Tibial nerve (tissue), 4 donors: ENCODE results near the gene AHCYL2. TPM values are rescaled to one million over a fixed set of nuclear protein-coding genes. Genes with fewer than 3 reads are reported as not detected.

Experiments used
- DNase-seq, 2 donors: peaks; one replicate each; pipeline ENCODE4 v3.0.0-alpha.2; 2019; ENCODE audit warnings: low spot score in 2 of 2
- H3K27ac ChIP-seq, 4 donors: fragments of 200-600 bp; sonication (generic) in 3 of 4; one replicate each; pipeline ENCODE4 v1.5.1; 2017 to 2019; ENCODE audit warnings: mild to moderate bottlenecking in 1 of 4
- H3K27me3 ChIP-seq, 2 donors: fragments of 200-600 bp; sonication (generic) in 1 of 2; one replicate each; pipeline versions ENCODE4 v1.5.1 to v1.6.0; 2017 to 2019
- H3K36me3 ChIP-seq, 3 donors: fragments of 200-600 bp; sonication (generic); one replicate each; pipeline ENCODE4 v1.5.1; 2018 to 2019
- H3K4me1 ChIP-seq, 4 donors: fragments of 200-600 bp; sonication (generic) in 3 of 4; one replicate each; pipeline ENCODE4 v1.5.1; 2017 to 2019
- H3K4me3 ChIP-seq, 4 donors: fragments of 200-600 bp; sonication (generic) in 3 of 4; one replicate each; pipeline ENCODE4 v1.5.1; 2017 to 2019; ENCODE audit warnings: mild to moderate bottlenecking in 1 of 4, moderate library complexity in 1 of 4
- H3K9me3 ChIP-seq, 4 donors: fragments of 200-600 bp; sonication (generic) in 3 of 4; one replicate each; pipeline ENCODE4 v1.5.1; 2017 to 2019
- EP300 ChIP-seq, 2 donors: sonication (generic); formaldehyde crosslinking; IDR thresholded peaks; one replicate each; pipeline ENCODE4 v1.6.1; 2017; ENCODE audit warnings: antibody characterized with exemption in 2 of 2, mild to moderate bottlenecking in 1 of 2
- POLR2A ChIP-seq, 2 donors: fragments of 450-650 bp; IDR thresholded peaks; one replicate each; pipeline ENCODE4 v1.6.1; 2017; ENCODE audit warnings: antibody characterized with exemption in 2 of 2, mild to moderate bottlenecking in 2 of 2, moderate library complexity in 2 of 2
- WGBS, 2 donors: methylation state at CpG; one replicate each; pipeline ENCODE4 v1.1.5; 2018; 5-methylcytosine and 5-hydroxymethylcytosine counted together
- total RNA-seq, 4 donors: library from RNA; depleted of rRNA; stranded (reverse); fragments of >200 nt; gene quantifications; one replicate each; pipeline ENCODE4 v1.1.0, GENCODE V29; 2016
- TF ChIP-seq, protein P1 (sequence below), 5 experiments: fragments of 200-600 bp in 3 of 5; fragments of 450-650 bp in 2 of 5; sonication (generic) in 3 of 5; IDR thresholded peaks; one replicate each; pipeline ENCODE4 v1.5.1; 2016 to 2019; ENCODE audit warnings: antibody characterized with exemption in 5 of 5, mild to moderate bottlenecking in 3 of 5, moderate library complexity in 2 of 5

AHCYL2 gene
- total RNA-seq, 4 donors from 2014 or later: 21.6 to 42.9 (median 30.9) TPM

DNA sequence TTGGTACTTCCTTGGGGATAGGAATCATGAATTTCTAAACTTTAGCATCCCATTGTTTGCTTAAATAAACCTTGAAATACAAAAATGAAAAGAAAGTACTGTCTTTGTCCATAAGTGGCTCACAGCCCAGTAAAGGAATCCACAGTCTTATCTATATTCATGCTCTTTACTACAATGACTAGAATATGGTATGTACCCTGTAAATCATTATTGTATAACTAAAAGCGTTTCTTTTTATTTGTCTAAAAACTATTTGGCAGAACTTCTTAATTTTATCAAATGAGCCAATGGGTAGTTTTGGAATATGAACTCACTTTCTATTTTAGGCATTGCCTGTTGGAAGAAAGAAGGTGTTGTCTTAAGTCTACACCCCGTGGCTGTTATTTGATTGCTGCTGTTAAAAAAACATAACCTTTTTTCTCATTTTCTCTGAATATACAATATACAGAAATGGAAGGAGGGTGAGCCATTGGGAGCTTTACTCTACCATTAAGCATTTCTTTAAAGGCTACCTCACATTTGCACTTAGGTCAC is 197.0 kb downstream of the AHCYL2 start:
- 23 to 24% methylated on average over 2 of the region's 2 CpGs for WGBS, 2 donors
- Histone ChIP-seq H3K36me3 (peaks cover 0 to 65% (median 0%) of the 10 kb centered on the region in 3 donors), H3K4me1 (peaks cover 0 to 5% (median 0%) of the 10 kb centered on the region in 4 donors), H3K4me3 (no peak overlapping the region), H3K27ac (no peak overlapping the region), H3K9me3 (no peaks in the 10 kb centered on the region), H3K27me3 (no peaks in the 10 kb centered on the region)
- no peak for TF ChIP-seq POLR2A (IDR thresholded peaks at IDR 0.05)
- no peak for TF ChIP-seq EP300 (IDR thresholded peaks at IDR 0.05)
- TF ChIP-seq, protein P1, sequence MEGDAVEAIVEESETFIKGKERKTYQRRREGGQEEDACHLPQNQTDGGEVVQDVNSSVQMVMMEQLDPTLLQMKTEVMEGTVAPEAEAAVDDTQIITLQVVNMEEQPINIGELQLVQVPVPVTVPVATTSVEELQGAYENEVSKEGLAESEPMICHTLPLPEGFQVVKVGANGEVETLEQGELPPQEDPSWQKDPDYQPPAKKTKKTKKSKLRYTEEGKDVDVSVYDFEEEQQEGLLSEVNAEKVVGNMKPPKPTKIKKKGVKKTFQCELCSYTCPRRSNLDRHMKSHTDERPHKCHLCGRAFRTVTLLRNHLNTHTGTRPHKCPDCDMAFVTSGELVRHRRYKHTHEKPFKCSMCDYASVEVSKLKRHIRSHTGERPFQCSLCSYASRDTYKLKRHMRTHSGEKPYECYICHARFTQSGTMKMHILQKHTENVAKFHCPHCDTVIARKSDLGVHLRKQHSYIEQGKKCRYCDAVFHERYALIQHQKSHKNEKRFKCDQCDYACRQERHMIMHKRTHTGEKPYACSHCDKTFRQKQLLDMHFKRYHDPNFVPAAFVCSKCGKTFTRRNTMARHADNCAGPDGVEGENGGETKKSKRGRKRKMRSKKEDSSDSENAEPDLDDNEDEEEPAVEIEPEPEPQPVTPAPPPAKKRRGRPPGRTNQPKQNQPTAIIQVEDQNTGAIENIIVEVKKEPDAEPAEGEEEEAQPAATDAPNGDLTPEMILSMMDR (IDR thresholded peaks at IDR 0.05): no peak
- no peak for DNase-seq

DNA sequence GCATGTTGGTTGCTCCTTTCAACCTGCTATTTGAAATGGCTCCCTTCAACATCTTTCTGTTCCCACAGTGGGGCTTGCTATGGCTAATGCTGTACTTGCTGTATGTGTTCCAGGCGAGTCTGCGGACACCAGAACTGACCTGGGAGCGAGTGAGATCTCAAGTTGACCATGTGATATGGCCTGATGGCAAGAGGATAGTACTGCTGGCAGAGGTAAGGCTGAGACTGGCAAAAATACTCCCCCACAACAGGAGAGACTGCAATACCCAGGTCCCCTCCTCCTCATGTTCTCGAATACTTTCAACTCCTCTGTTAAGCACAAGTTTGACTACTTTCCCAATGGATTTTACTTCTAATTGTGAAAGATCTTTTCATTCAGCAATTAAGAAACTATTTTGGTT is 197.9 kb downstream of the AHCYL2 start:
- Histone ChIP-seq H3K27ac (no peak overlapping the region), H3K27me3 (no peaks in the 10 kb centered on the region), H3K36me3 (peaks cover 0 to 74% (median 0%) of the 10 kb centered on the region in 3 donors), H3K4me1 (peaks cover 0 to 5% (median 0%) of the 10 kb centered on the region in 4 donors), H3K4me3 (no peak overlapping the region), H3K9me3 (no peaks in the 10 kb centered on the region)
- no peak for TF ChIP-seq POLR2A (IDR thresholded peaks at IDR 0.05)
- TF ChIP-seq EP300 (IDR thresholded peaks at IDR 0.05): no peak
- TF ChIP-seq, protein P1 (IDR thresholded peaks at IDR 0.05): no peak
- no peak for DNase-seq
- WGBS, 2 donors: 97 to 100% methylated on average over 4 of the region's 4 CpGs

DNA sequence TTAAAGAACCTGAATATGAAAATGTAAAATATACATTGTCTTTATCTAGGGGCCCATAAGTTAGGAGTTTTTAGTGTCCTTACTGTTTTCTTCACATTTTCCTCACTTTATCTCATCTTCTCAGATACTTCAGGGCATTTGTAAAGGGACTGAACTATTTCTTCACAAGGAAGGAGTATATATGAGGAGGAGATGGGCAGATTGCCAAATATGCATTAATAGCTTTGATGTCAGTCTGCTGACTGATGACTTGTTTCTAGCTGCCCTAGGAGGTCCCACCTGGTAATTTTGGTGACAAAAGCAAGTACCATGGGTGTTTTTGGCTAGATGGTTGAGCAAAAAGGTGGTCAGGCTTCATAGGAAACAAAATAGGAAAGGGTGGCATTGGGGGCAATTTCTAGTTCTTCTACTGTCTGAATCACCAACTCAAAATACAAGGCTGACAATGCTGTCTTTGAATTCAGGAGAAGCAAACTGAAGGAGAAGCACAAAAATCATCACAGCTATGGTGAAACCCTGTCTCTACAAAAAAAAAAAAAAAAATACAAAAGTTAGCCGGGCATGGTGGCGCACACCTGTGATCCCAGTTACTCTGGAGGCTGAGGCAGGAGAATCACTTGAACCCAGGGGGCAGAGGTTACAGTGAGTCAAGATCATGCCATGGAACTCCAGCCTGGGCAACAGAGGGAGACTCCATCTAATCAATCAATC is 199.0 kb downstream of the AHCYL2 start:
- DNase-seq: no peak
- H3K36me3 ChIP-seq: peaks cover 0 to 82% (median 0%) of the 10 kb centered on the region in 3 donors
- no peak overlapping the region for H3K27ac ChIP-seq
- WGBS, 2 donors: 71 to 93% methylated on average over 2 of the region's 2 CpGs
- no peaks in the 10 kb centered on the region for H3K9me3 ChIP-seq
- peaks cover 0 to 5% (median 0%) of the 10 kb centered on the region in 4 donors for H3K4me1 ChIP-seq
- H3K27me3 ChIP-seq: no peaks in the 10 kb centered on the region
- no peak overlapping the region for H3K4me3 ChIP-seq
- TF ChIP-seq, protein P1 (IDR thresholded peaks at IDR 0.05): no peak
- no peak for TF ChIP-seq EP300 (IDR thresholded peaks at IDR 0.05)
- TF ChIP-seq POLR2A (IDR thresholded peaks at IDR 0.05): no peak

DNA sequence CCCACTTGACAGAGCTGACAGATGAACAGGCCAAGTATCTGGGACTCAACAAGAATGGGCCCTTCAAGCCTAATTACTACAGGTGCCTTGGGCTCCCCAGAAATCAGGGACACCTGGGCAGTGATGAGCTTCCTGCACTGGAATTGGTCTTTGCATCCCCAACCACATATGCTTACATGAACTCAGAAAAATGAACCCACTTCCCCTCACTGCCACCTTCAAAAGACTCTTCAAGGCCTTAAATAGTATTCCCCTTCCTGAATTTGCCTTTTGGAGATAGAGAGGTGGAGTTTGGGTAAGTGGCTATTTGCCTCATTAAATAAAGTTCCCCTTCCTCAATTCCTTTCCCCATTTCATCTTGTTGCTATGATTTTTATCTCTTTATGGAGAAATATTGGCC is 201.7 kb downstream of the AHCYL2 start:
- H3K4me1 ChIP-seq: peaks cover 0 to 5% (median 0%) of the 10 kb centered on the region in 4 donors
- peaks cover 0 to 71% (median 0%) of the 10 kb centered on the region in 3 donors for H3K36me3 ChIP-seq
- H3K27ac ChIP-seq: no peak overlapping the region
- DNase-seq: no peak
- no peaks in the 10 kb centered on the region for H3K27me3 ChIP-seq
- no peak for TF ChIP-seq POLR2A (IDR thresholded peaks at IDR 0.05)
- H3K4me3 ChIP-seq: no peak overlapping the region
- H3K9me3 ChIP-seq: no peaks in the 10 kb centered on the region

DNA sequence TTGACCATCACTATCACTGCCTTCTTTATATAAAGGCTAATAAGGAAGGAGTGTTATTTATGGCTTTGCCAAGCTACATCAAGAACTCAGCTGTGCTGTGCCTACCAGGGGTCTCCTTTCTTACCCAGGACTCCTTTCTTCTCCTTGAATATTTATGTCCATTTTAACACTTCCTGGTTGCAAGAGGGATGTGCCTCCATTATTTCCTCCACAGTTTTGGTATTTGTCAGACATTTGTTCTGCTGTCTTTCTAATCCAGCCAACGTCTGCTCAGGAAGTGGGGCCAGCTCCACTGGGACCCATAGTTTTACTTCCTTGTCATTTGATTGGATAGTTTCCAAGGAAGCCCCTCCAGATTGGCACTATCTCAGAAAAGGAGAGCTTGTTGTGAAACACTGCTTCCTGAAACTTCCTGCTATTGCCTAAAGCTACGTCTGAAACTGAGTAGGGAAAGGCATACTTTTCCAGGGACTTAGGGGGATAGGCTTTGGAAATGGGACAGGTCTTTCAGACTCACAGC is 202.8 kb downstream of the AHCYL2 start:
- TF ChIP-seq POLR2A (IDR thresholded peaks at IDR 0.05) (no peak), EP300 (IDR thresholded peaks at IDR 0.05) (no peak)
- TF ChIP-seq, protein P1 (IDR thresholded peaks at IDR 0.05): no peak
- no peaks in the 10 kb centered on the region for H3K27me3 ChIP-seq
- no peaks in the 10 kb centered on the region for H3K9me3 ChIP-seq
- 35 to 37% methylated on average over 2 of the region's 2 CpGs for WGBS, 2 donors
- no peak overlapping the region for H3K4me3 ChIP-seq
- no peak overlapping the region for H3K27ac ChIP-seq
- no peak for DNase-seq
- H3K36me3 ChIP-seq: peaks cover 0 to 70% (median 0%) of the 10 kb centered on the region in 3 donors
- H3K4me1 ChIP-seq: no peaks in the 10 kb centered on the region
